ENCODE measurements around the gene ESM1. TPM values are rescaled to one million over a fixed set of nuclear protein-coding genes. Genes with fewer than 3 reads are reported as not detected.

The ESM1 gene
- total RNA-seq, 2 experiments from 2014 or later, result not detected

- Mint-ChIP-seq H3K36me3 (ENCODE audit: low read depth) (no peaks in the 10 kb centered on the region), H3K27me3 (peaks cover 33% of the 10 kb centered on the region)
Observed at GRCh38 chr5:54932789-54933188, 52.6 kb downstream of the ESM1 start.

GRCh38 chr5:54930736-54931135, 54.7 kb downstream of the ESM1 start:
- POLR2A ChIA-PET, result no interaction called here
- Mint-ChIP-seq H3K36me3 (ENCODE audit: low read depth) (peaks cover 8% of the 10 kb centered on the region), H3K4me3 (no peak overlapping the region), H3K27me3 (peaks cover 26% of the 10 kb centered on the region), H3K27ac (no peak overlapping the region), H3K4me1 (peaks cover 14% of the 10 kb centered on the region), H3K9me3 (peaks cover 9% of the 10 kb centered on the region)
- CTCF ChIA-PET, result interaction anchor here (0.6 to 3.1 kb wide), 12 partner anchors 9 to 234 kb away, joined by 3 to 21 read pairs (median 4); partner anchors contain the start of gene GPX8
- DNase-seq, result no peak

More at GRCh38 chr5:54932789-54933188, 52.6 kb downstream of the ESM1 start:
- H3K4me3 Mint-ChIP-seq, result no peak overlapping the region
- H3K4me1 Mint-ChIP-seq, result peaks cover 5% of the 10 kb centered on the region
- ChIA-PET CTCF (interaction anchor here (1.0 to 1.4 kb wide), 3 partner anchors 11 to 26 kb away, joined by 4 to 5 read pairs (median 5); no protein-coding TSS in a partner anchor), POLR2A (no interaction called here)
- no peaks in the 10 kb centered on the region for H3K9me3 Mint-ChIP-seq
- no peak for DNase-seq
- H3K27ac Mint-ChIP-seq, result no peak overlapping the region

Other genes with a start within 250 kb of the ESM1 start
- gene GZMK, start 38.7 kb upstream of the ESM1 start, total RNA-seq, result under 1 TPM in 1 of 2 experiments, not detected in 1; 0.27 TPM
- gene GZMA, start 117.1 kb upstream of the ESM1 start, total RNA-seq, result 100 to 1,000 TPM; 165 to 168 TPM
- not detected for gene GPX8, start 174.6 kb upstream of the ESM1 start, total RNA-seq
- under 1 TPM in 1 of 2 experiments, not detected in 1; 0.12 TPM for gene CDC20B, start 187.6 kb upstream of the ESM1 start, total RNA-seq
- not detected for gene MCIDAS, start 241.7 kb upstream of the ESM1 start, total RNA-seq
- gene CCNO, start 248.0 kb upstream of the ESM1 start, total RNA-seq, result not detected

Data from activated CD4-positive, alpha-beta T cell treated with anti-CD3 and anti-CD28 coated beads, Interleukin-2, amount 10 ng/mL, durations not matched to agents 7 days and 5 days (primary cell).